Neural cell (in vitro differentiated cells): ENCODE measurements around the gene DMRT1. TPM values are rescaled to one million over a fixed set of nuclear protein-coding genes. Genes with fewer than 3 reads are reported as not detected.
A peak's percentile ranks its signal among the peaks of the same experiment; 100 is the strongest.

Experiments
- H2AFZ ChIP-seq: fragments of 200-600, 300-800 bp; sonication (generic), shearing (Covaris generic); 2 replicates; pipeline ENCODE4 v1.6.0; 2014; ENCODE audit warnings: low read depth, mild to moderate bottlenecking, antibody characterized with exemption, low read length, moderate library complexity
- H3F3A ChIP-seq: fragments of 200-600 bp; shearing (Covaris generic); 2 replicates; pipeline ENCODE4 v1.6.1; 2016; ENCODE audit warnings: mild to moderate bottlenecking, moderate library complexity, mixed read lengths, antibody characterized with exemption, low read length; ENCODE audit not compliant: insufficient read depth, poor library complexity, severe bottlenecking
- H3K27ac ChIP-seq: fragments of 200-600, 300-800 bp; sonication (generic), shearing (Covaris generic); 2 replicates; pipeline ENCODE4 v1.5.1; 2014; ENCODE audit warnings: mild to moderate bottlenecking, low read length, moderate library complexity
- H3K27me3 ChIP-seq: fragments of 300-800, 200-600 bp; sonication (generic), shearing (Covaris generic); 2 replicates; pipeline ENCODE4 v1.6.0; 2014; ENCODE audit warnings: mild to moderate bottlenecking, low read depth, low read length, moderate library complexity; ENCODE audit not compliant: insufficient read depth
- H3K36me3 ChIP-seq: fragments of 300-800, 200-600 bp; sonication (generic), shearing (Covaris generic); 2 replicates; pipeline ENCODE4 v1.5.1; 2014; ENCODE audit warnings: mild to moderate bottlenecking, antibody characterized with exemption, low read length, moderate library complexity; ENCODE audit not compliant: insufficient read depth
- H3K4me2 ChIP-seq: fragments of 300-800, 200-600 bp; sonication (generic), shearing (Covaris generic); 2 replicates; pipeline ENCODE4 v1.6.0; 2014; ENCODE audit warnings: mild to moderate bottlenecking, low read length
- H3K4me3 ChIP-seq: fragments of 300-800, 200-600 bp; sonication (generic), shearing (Covaris generic); 2 replicates; pipeline ENCODE4 v1.5.1; 2014; ENCODE audit warnings: mild to moderate bottlenecking, low read length, moderate library complexity
- H3K79me2 ChIP-seq: fragments of 200-600 bp; shearing (Covaris generic); replicated peaks from 2 replicates; pipeline ENCODE4 v1.6.0; 2014; ENCODE audit warnings: mild to moderate bottlenecking, low read length, moderate library complexity; ENCODE audit not compliant: insufficient read depth
- H3K9ac ChIP-seq: fragments of 300-800, 200-600 bp; sonication (generic), shearing (Covaris generic); 2 replicates; pipeline ENCODE4 v1.6.1; 2016; ENCODE audit warnings: mild to moderate bottlenecking, low read length, mixed read lengths
- H3K9me2 ChIP-seq: fragments of 200-600 bp; shearing (Covaris generic); 2 replicates; pipeline ENCODE4 v1.6.1; 2016; ENCODE audit warnings: mild to moderate bottlenecking, low read length, mixed read lengths; ENCODE audit not compliant: insufficient read depth
- H3K9me3 ChIP-seq: fragments of 200-600, 300-800 bp; sonication (generic), shearing (Covaris generic); 2 replicates; pipeline ENCODE4 v1.6.1; 2016; ENCODE audit warnings: mild to moderate bottlenecking, mixed run types, low read length, moderate library complexity, mixed read lengths
- H4K20me1 ChIP-seq: fragments of 200-600 bp; shearing (Covaris generic); 2 replicates; pipeline ENCODE4 v1.6.1; 2016; ENCODE audit warnings: mild to moderate bottlenecking, mixed run types; ENCODE audit not compliant: insufficient read depth
- CTCF ChIP-seq: fragments of 450-650 bp; IDR thresholded peaks from 2 replicates; pipeline ENCODE4 v1.5.1; 2014; ENCODE audit warnings: antibody characterized with exemption, mild to moderate bottlenecking, moderate library complexity; ENCODE audit not compliant: poor library complexity, severe bottlenecking
- EP300 ChIP-seq: fragments of 450-650 bp; conservative IDR thresholded peaks from 2 replicates; pipeline ENCODE4 v1.6.1; 2014; ENCODE audit warnings: antibody characterized with exemption, mild to moderate bottlenecking, moderate library complexity; ENCODE audit not compliant: poor library complexity, severe bottlenecking
- EZH2 ChIP-seq: fragments of 200-600, 300-800 bp; shearing (Covaris generic), sonication (generic); IDR thresholded peaks from 2 replicates; pipeline ENCODE4 v1.6.1; 2014; ENCODE audit warnings: antibody characterized with exemption, low read length, borderline replicate concordance, mild to moderate bottlenecking; ENCODE audit not compliant: insufficient read depth, poor library complexity, severe bottlenecking
- MXI1 ChIP-seq: fragments of 450-650 bp; conservative IDR thresholded peaks from 2 replicates; pipeline ENCODE4 v1.6.1; 2014; ENCODE audit warnings: antibody characterized with exemption, mild to moderate bottlenecking; ENCODE audit not compliant: poor library complexity, severe bottlenecking
- POLR2AphosphoS5 ChIP-seq: IDR thresholded peaks from 2 replicates; pipeline ENCODE4 v1.6.1; 2012
- RAD21 ChIP-seq: fragments of 450-650 bp; conservative IDR thresholded peaks from 2 replicates; pipeline ENCODE4 v1.6.1; 2014; ENCODE audit warnings: antibody characterized with exemption, mild to moderate bottlenecking, moderate library complexity
- SMC3 ChIP-seq: fragments of 450-650 bp; conservative IDR thresholded peaks from 2 replicates; pipeline ENCODE4 v1.6.1; 2014; ENCODE audit warnings: antibody characterized with exemption, mild to moderate bottlenecking, moderate library complexity; ENCODE audit not compliant: poor library complexity
- TAF1 ChIP-seq: IDR thresholded peaks from 2 replicates; pipeline ENCODE4 v1.6.1; 2012; ENCODE audit warnings: low read depth
- polyA plus RNA-seq: library from polyadenylated mRNA; depleted of rRNA; stranded (reverse); fragments of >200 nt; gene quantifications from 2 replicates; pipeline ENCODE4 v1.2.3, GENCODE V29; 2014
- TF ChIP-seq, protein P1 (sequence below): IDR thresholded peaks from 2 replicates; pipeline ENCODE4 v1.6.1; 2012; ENCODE audit warnings: borderline replicate concordance

Gene DMRT1
- polyA plus RNA-seq, 1 donor from 2014 or later, result 0.26 TPM

GRCh38 chr9:805151-805550, 36.3 kb upstream of the DMRT1 start:
- TF ChIP-seq EZH2, result no peak
- no peak for TF ChIP-seq RAD21
- Histone ChIP-seq H3K36me3 (no peaks in the 10 kb centered on the region), H3K4me3 (no peak overlapping the region), H3K9me3 (no peaks in the 10 kb centered on the region), H4K20me1 (no peaks in the 10 kb centered on the region), H3K27me3 (no peaks in the 10 kb centered on the region), H3K9ac (no peak overlapping the region), H3K27ac (no peak overlapping the region), H3K79me2 (no peaks in the 10 kb centered on the region), H3K9me2 (no peaks in the 10 kb centered on the region), H2AFZ (no peak overlapping the region), H3K4me2 (no peak overlapping the region), H3F3A (no peaks in the 10 kb centered on the region)

GRCh38 chr9:806285-807156, 35.0 kb upstream of the DMRT1 start:
- no peaks in the 10 kb centered on the region for H4K20me1 ChIP-seq

More at GRCh38 chr9:806285-807156, 35.0 kb upstream of the DMRT1 start:
- H3K79me2 ChIP-seq, result no peaks in the 10 kb centered on the region
- no peak overlapping the region for H3K4me2 ChIP-seq
- no peaks in the 10 kb centered on the region for H3F3A ChIP-seq
- H3K9me3 ChIP-seq, result no peaks in the 10 kb centered on the region
- TF ChIP-seq CTCF (peak; percentile 76), MXI1 (no peak), POLR2AphosphoS5 (no peak), TAF1 (no peak), EZH2 (no peak), RAD21 (peak; percentile 78), EP300 (no peak), SMC3 (peak; percentile 84)
- TF ChIP-seq, protein P1, sequence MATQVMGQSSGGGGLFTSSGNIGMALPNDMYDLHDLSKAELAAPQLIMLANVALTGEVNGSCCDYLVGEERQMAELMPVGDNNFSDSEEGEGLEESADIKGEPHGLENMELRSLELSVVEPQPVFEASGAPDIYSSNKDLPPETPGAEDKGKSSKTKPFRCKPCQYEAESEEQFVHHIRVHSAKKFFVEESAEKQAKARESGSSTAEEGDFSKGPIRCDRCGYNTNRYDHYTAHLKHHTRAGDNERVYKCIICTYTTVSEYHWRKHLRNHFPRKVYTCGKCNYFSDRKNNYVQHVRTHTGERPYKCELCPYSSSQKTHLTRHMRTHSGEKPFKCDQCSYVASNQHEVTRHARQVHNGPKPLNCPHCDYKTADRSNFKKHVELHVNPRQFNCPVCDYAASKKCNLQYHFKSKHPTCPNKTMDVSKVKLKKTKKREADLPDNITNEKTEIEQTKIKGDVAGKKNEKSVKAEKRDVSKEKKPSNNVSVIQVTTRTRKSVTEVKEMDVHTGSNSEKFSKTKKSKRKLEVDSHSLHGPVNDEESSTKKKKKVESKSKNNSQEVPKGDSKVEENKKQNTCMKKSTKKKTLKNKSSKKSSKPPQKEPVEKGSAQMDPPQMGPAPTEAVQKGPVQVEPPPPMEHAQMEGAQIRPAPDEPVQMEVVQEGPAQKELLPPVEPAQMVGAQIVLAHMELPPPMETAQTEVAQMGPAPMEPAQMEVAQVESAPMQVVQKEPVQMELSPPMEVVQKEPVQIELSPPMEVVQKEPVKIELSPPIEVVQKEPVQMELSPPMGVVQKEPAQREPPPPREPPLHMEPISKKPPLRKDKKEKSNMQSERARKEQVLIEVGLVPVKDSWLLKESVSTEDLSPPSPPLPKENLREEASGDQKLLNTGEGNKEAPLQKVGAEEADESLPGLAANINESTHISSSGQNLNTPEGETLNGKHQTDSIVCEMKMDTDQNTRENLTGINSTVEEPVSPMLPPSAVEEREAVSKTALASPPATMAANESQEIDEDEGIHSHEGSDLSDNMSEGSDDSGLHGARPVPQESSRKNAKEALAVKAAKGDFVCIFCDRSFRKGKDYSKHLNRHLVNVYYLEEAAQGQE, result no peak
- no peak overlapping the region for H3K4me3 ChIP-seq
- H3K27me3 ChIP-seq, result no peaks in the 10 kb centered on the region
- no peak overlapping the region for H3K9ac ChIP-seq
- no peaks in the 10 kb centered on the region for H3K36me3 ChIP-seq
- no peak overlapping the region for H3K27ac ChIP-seq
- no peaks in the 10 kb centered on the region for H3K9me2 ChIP-seq
- no peak overlapping the region for H2AFZ ChIP-seq
